Gastrocnemius medialis (tissue), 4 donors: ENCODE measurements around the gene ATRAID. TPM values are rescaled to one million over a fixed set of nuclear protein-coding genes. Genes with fewer than 3 reads are reported as not detected.

Experiments used
- ATAC-seq, 2 donors: fragments of 150-250 bp; one replicate each; pipeline ENCODE4 v1.9.1; 2016
- DNase-seq, 2 donors: peaks; one replicate each; pipeline ENCODE4 v3.0.0-alpha.2; 2019
- H3K27ac ChIP-seq, 4 donors: fragments of 200-600 bp; sonication (generic); 1 replicate in 1 of 4; 2 replicates in 3 of 4; pipeline ENCODE4 v1.5.1; 2016 to 2018; ENCODE audit warnings: mild to moderate bottlenecking in 2 of 4, moderate library complexity in 1 of 4
- H3K27me3 ChIP-seq, 3 donors: fragments of 200-600 bp; sonication (generic) in 2 of 3; 1 replicate in 1 of 3; 2 replicates in 2 of 3; pipeline versions ENCODE4 v1.5.1 to v1.6.0; 2016 to 2019; ENCODE audit warnings: mild to moderate bottlenecking in 1 of 3, moderate library complexity in 1 of 3
- H3K36me3 ChIP-seq, 2 donors: fragments of 200-600 bp; sonication (generic) in 1 of 2; one replicate each; pipeline ENCODE4 v1.5.1; 2017 to 2018
- H3K4me1 ChIP-seq, 2 donors: fragments of 200-600 bp; sonication (generic) in 1 of 2; one replicate each; pipeline ENCODE4 v1.5.1; 2016 to 2017; ENCODE audit warnings: mild to moderate bottlenecking in 2 of 2
- H3K4me3 ChIP-seq, 4 donors: fragments of 200-600 bp; sonication (generic) in 3 of 4; 1 replicate in 1 of 4; 2 replicates in 3 of 4; pipeline ENCODE4 v1.5.1; 2016 to 2019; ENCODE audit warnings: mild to moderate bottlenecking in 2 of 4
- H3K9me3 ChIP-seq, 3 donors: fragments of 200-600 bp; sonication (generic) in 2 of 3; 1 replicate in 1 of 3; 2 replicates in 2 of 3; pipeline ENCODE4 v1.5.1; 2016 to 2019
- CTCF ChIP-seq, 5 experiments: fragments of 450-650 bp in 3 of 5; fragments of 200-600 bp in 2 of 5; sonication (generic) in 2 of 5; IDR thresholded peaks in 4 of 5; conservative IDR thresholded peaks in 1 of 5; 1 replicate in 4 of 5; 2 replicates in 1 of 5; pipeline ENCODE4 v1.5.1; 2016 to 2019; ENCODE audit warnings: antibody characterized with exemption in 5 of 5, mild to moderate bottlenecking in 3 of 5, moderate library complexity in 3 of 5
- POLR2A ChIP-seq, 2 donors: fragments of 450-650 bp; IDR thresholded peaks; one replicate each; pipeline ENCODE4 v1.6.1; 2017; ENCODE audit warnings: antibody characterized with exemption in 2 of 2, mild to moderate bottlenecking in 2 of 2, moderate library complexity in 2 of 2
- in situ Hi-C, 4 donors: fragments of 200-750 bp; cut with MboI; loops; one replicate each; pipeline versions ENCODE4 v1.15.0 to v1.8.0; 2017; ENCODE audit warnings: low sequenced_read_pairs in 4 of 4
- intact Hi-C: fragments of 100-400 bp; cut with DNase I; formaldehyde crosslinking; loops from one replicate; pipeline ENCODE4 v1.15.1; 2023; ENCODE audit warnings: low total_unique reads
- total RNA-seq, 4 donors: library from RNA; depleted of rRNA; stranded (reverse); fragments of >200 nt; gene quantifications; one replicate each; pipeline versions ENCODE4 v1.1.0 to v1.2.3, GENCODE V29; 2016

The ATRAID gene
- total RNA-seq, 4 donors from 2014 or later: 131 to 203 (median 171) TPM

- H3K9me3 ChIP-seq: no peaks in the 10 kb centered on the region
- no peaks in the 10 kb centered on the region for H3K27me3 ChIP-seq
- intact Hi-C loops (no loop called here), in situ Hi-C loops (no loop called here)
- ATAC-seq (no peak), DNase-seq (no peak)
- H3K4me3 ChIP-seq: no peak overlapping the region
- H3K36me3 ChIP-seq: peaks cover 0 to 96% of the 10 kb centered on the region in 2 donors
- TF ChIP-seq POLR2A (IDR thresholded peaks at IDR 0.05): no peak
- no peak for TF ChIP-seq CTCF (IDR thresholded peaks at IDR 0.05 in 4 of 5, conservative IDR thresholded peaks at IDR 0.05 in 1 of 5)
- no peaks in the 10 kb centered on the region for H3K4me1 ChIP-seq
- no peak overlapping the region for H3K27ac ChIP-seq
Measured at GRCh38 chr2:27231921-27232320, 20.1 kb downstream of the ATRAID start.

GRCh38 chr2:27233341-27233740 is 21.5 kb downstream of the ATRAID start:
- no peak overlapping the region for H3K4me3 ChIP-seq
- no peaks in the 10 kb centered on the region for H3K9me3 ChIP-seq
- H3K27me3 ChIP-seq: no peaks in the 10 kb centered on the region
- TF ChIP-seq CTCF (IDR thresholded peaks at IDR 0.05 in 4 of 5, conservative IDR thresholded peaks at IDR 0.05 in 1 of 5) (no peak), POLR2A (IDR thresholded peaks at IDR 0.05) (no peak)
- ATAC-seq (no peak), DNase-seq (no peak)
- no peak overlapping the region for H3K27ac ChIP-seq
- in situ Hi-C loops: no loop called here
- H3K4me1 ChIP-seq: no peaks in the 10 kb centered on the region
- H3K36me3 ChIP-seq: peaks cover 4 to 96% of the 10 kb centered on the region in 2 donors
- intact Hi-C loops: no loop called here

GRCh38 chr2:27236136-27236535 is 24.3 kb downstream of the ATRAID start:
- Histone ChIP-seq H3K4me3 (no peak overlapping the region), H3K27me3 (no peaks in the 10 kb centered on the region), H3K27ac (no peak overlapping the region), H3K36me3 (peaks cover 4 to 100% of the 10 kb centered on the region in 2 donors), H3K9me3 (no peaks in the 10 kb centered on the region), H3K4me1 (no peaks in the 10 kb centered on the region)
- ATAC-seq: no peak
- no peak for DNase-seq
- intact Hi-C loops (no loop called here), in situ Hi-C loops (no loop called here)
- no peak for TF ChIP-seq POLR2A (IDR thresholded peaks at IDR 0.05)
- TF ChIP-seq CTCF (IDR thresholded peaks at IDR 0.05 in 4 of 5, conservative IDR thresholded peaks at IDR 0.05 in 1 of 5): no peak

GRCh38 chr2:27236626-27237025 is 24.8 kb downstream of the ATRAID start:
- Histone ChIP-seq H3K27me3 (no peaks in the 10 kb centered on the region), H3K4me3 (no peak overlapping the region), H3K27ac (no peak overlapping the region), H3K4me1 (no peaks in the 10 kb centered on the region), H3K36me3 (peaks cover 4 to 100% of the 10 kb centered on the region in 2 donors), H3K9me3 (no peaks in the 10 kb centered on the region)
- no peak for DNase-seq
- intact Hi-C loops: no loop called here
- in situ Hi-C loops: no loop called here
- no peak for ATAC-seq
- TF ChIP-seq POLR2A (IDR thresholded peaks at IDR 0.05) (no peak), CTCF (IDR thresholded peaks at IDR 0.05 in 4 of 5, conservative IDR thresholded peaks at IDR 0.05 in 1 of 5) (no peak)

- Histone ChIP-seq H3K27ac (no peak overlapping the region), H3K27me3 (no peaks in the 10 kb centered on the region), H3K9me3 (no peaks in the 10 kb centered on the region), H3K4me3 (no peak overlapping the region), H3K36me3 (peaks cover 4 to 100% of the 10 kb centered on the region in 2 donors), H3K4me1 (no peaks in the 10 kb centered on the region)
- TF ChIP-seq CTCF (IDR thresholded peaks at IDR 0.05 in 4 of 5, conservative IDR thresholded peaks at IDR 0.05 in 1 of 5) (no peak), POLR2A (IDR thresholded peaks at IDR 0.05) (no peak)
- no peak for ATAC-seq
- in situ Hi-C loops: no loop called here
- no peak for DNase-seq
- intact Hi-C loops: no loop called here
Measured at GRCh38 chr2:27237341-27237945, 25.6 kb downstream of the ATRAID start.
